GM12864 (cell line): Measurements from ENCODE around the gene MRPL17.

Experiments
- DNase-seq: peaks from one replicate; pipeline ENCODE4 v3.0.0-alpha.2; 2011; ENCODE audit warnings: low read depth
- H3K4me3 ChIP-seq: 2 replicates; pipeline ENCODE4 v1.5.1; 2011; ENCODE audit warnings: mild to moderate bottlenecking, low read depth, low read length, control low read depth
- TF ChIP-seq, protein P1 (sequence below): IDR thresholded peaks from 2 replicates; pipeline ENCODE4 v1.5.1; 2011; ENCODE audit warnings: low read depth, mild to moderate bottlenecking, moderate library complexity, low read length, control low read depth, inconsistent platforms; ENCODE audit errors: missing control alignments

Gene MRPL17

GRCh38 chr11:6647836-6648235 is 35.3 kb downstream of the MRPL17 start:
- TF ChIP-seq, protein P1, sequence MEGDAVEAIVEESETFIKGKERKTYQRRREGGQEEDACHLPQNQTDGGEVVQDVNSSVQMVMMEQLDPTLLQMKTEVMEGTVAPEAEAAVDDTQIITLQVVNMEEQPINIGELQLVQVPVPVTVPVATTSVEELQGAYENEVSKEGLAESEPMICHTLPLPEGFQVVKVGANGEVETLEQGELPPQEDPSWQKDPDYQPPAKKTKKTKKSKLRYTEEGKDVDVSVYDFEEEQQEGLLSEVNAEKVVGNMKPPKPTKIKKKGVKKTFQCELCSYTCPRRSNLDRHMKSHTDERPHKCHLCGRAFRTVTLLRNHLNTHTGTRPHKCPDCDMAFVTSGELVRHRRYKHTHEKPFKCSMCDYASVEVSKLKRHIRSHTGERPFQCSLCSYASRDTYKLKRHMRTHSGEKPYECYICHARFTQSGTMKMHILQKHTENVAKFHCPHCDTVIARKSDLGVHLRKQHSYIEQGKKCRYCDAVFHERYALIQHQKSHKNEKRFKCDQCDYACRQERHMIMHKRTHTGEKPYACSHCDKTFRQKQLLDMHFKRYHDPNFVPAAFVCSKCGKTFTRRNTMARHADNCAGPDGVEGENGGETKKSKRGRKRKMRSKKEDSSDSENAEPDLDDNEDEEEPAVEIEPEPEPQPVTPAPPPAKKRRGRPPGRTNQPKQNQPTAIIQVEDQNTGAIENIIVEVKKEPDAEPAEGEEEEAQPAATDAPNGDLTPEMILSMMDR: no peak
- no peak for DNase-seq
- H3K4me3 ChIP-seq: no peak overlapping the region

GRCh38 chr11:6646918-6647679 is 36.0 kb downstream of the MRPL17 start:
- peak; percentile 46 for DNase-seq
- H3K4me3 ChIP-seq: no peak overlapping the region
- TF ChIP-seq, protein P1: no peak

GRCh38 chr11:6646576-6646917 is 36.6 kb downstream of the MRPL17 start:
- TF ChIP-seq, protein P1: no peak
- DNase-seq: no peak
- H3K4me3 ChIP-seq: no peak overlapping the region

GRCh38 chr11:6646071-6646470 is 37.1 kb downstream of the MRPL17 start:
- DNase-seq: no peak
- H3K4me3 ChIP-seq: no peak overlapping the region
- TF ChIP-seq, protein P1: no peak

DNA sequence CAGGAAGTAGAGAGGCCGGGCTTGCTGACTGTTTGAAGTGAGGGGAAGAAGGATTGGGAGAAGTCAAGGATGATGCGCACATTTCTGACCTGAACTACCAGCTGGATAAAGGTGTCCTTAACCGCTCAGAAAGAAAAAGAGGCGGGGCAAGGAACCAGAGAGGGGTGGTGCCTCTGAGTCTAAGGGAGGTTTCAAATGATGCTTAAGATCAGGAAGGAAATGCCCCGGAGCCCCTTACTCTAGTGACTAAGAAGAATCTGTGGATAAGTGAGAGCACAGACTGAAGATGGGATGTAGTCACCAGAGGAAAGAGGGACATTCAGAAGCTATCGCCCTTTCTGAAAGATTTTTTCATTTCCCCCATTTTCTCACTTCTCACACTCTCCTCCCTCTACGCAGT is 40.2 kb downstream of the MRPL17 start:
- no peak overlapping the region for H3K4me3 ChIP-seq
- TF ChIP-seq, protein P1: no peak
- DNase-seq: no peak

- no peak for DNase-seq
- no peak overlapping the region for H3K4me3 ChIP-seq
- TF ChIP-seq, protein P1: no peak
These were observed 42.0 kb downstream of the MRPL17 start for GRCh38 chr11:6640985-6641701.
